CD4-positive, alpha-beta T cell (primary cell): ENCODE results near the gene STC2. TPM values are rescaled to one million over a fixed set of nuclear protein-coding genes. Genes with fewer than 3 reads are reported as not detected.

Experiments
- ATAC-seq: fragments of 200-7000 bp; cut with Tn5 transposase; one replicate; pipeline ENCODE4 v1.10.0; 2022; ENCODE audit warnings: mild to moderate bottlenecking; ENCODE audit not compliant: poor library complexity
- CTCF ChIA-PET: fragments of 350-600 bp; sonication (Branson Sonifier 250); formaldehyde crosslinking; loops from one replicate; lab custom pipeline; 2021; ENCODE audit warnings: antibody characterized with exemption, inconsistent platforms; lab: Charles Lee
- POLR2A ChIA-PET: fragments of 350-600 bp; sonication (Branson Sonifier 250); formaldehyde crosslinking; loops from one replicate; lab custom pipeline; 2021; ENCODE audit warnings: antibody characterized with exemption, inconsistent platforms; lab: Charles Lee
- DNase-seq, 14 experiments: peaks; one replicate each; pipeline ENCODE4 v3.0.0-alpha.2; 2013 to 2020; ENCODE audit warnings: mixed read lengths in 2 of 14
- H3K27ac ChIP-seq, 2 donors: one replicate each; pipeline versions ENCODE4 v1.5.1 to v1.7.0; 2013; ENCODE audit warnings: low read length in 2 of 2, low read depth in 1 of 2, mild to moderate bottlenecking in 1 of 2
- H3K27me3 ChIP-seq, 2 experiments: 1 replicate in 1 of 2; 2 replicates in 1 of 2; pipeline versions ENCODE4 v1.6.1 to v1.7.0; 2013; ENCODE audit warnings: low read length in 2 of 2, control low read depth in 1 of 2, mild to moderate bottlenecking in 1 of 2, moderate library complexity in 1 of 2; ENCODE audit not compliant: insufficient read depth in 2 of 2, control insufficient read depth in 1 of 2
- H3K36me3 ChIP-seq: one replicate; pipeline ENCODE4 v1.6.1; 2013; ENCODE audit warnings: low read length, control low read depth; ENCODE audit not compliant: insufficient read depth
- H3K4me1 ChIP-seq: one replicate; pipeline ENCODE4 v1.6.1; 2013; ENCODE audit warnings: low read length, control low read depth; ENCODE audit not compliant: insufficient read depth
- H3K4me3 ChIP-seq: one replicate; pipeline ENCODE4 v1.5.1; 2013; ENCODE audit warnings: mild to moderate bottlenecking, low read length, moderate library complexity
- H3K9me3 ChIP-seq, 2 experiments: 1 replicate in 1 of 2; 2 replicates in 1 of 2; pipeline versions ENCODE4 v1.6.1 to v1.7.0; 2013; ENCODE audit warnings: low read length in 2 of 2, mild to moderate bottlenecking in 2 of 2, control low read depth in 1 of 2, moderate library complexity in 1 of 2; ENCODE audit not compliant: control insufficient read depth in 1 of 2, insufficient read depth in 1 of 2
- H3K27ac Mint-ChIP-seq: one replicate; pipeline ENCODE4 v1.8.0; 2020; ENCODE audit warnings: mixed read lengths
- H3K27me3 Mint-ChIP-seq: one replicate; pipeline ENCODE4 v1.8.0; 2021; ENCODE audit warnings: mixed read lengths
- H3K36me3 Mint-ChIP-seq: one replicate; pipeline ENCODE4 v1.8.0; 2021; ENCODE audit warnings: low read depth, mixed read lengths
- H3K4me1 Mint-ChIP-seq: one replicate; pipeline ENCODE4 v1.8.0; 2021; ENCODE audit warnings: low read depth, mixed read lengths
- H3K4me3 Mint-ChIP-seq: one replicate; pipeline ENCODE4 v1.8.0; 2020; ENCODE audit warnings: mild to moderate bottlenecking, mixed read lengths
- H3K9me3 Mint-ChIP-seq: one replicate; pipeline ENCODE4 v1.8.0; 2020; ENCODE audit warnings: mixed read lengths
- intact Hi-C, 2 experiments: fragments of 100-400 bp; cut with DNase I in 1 of 2; cut with micrococcal nuclease in 1 of 2; formaldehyde crosslinking; loops; one replicate each; pipeline versions ENCODE4 v1.15.1 to v1.9.0; 2023 to 2025; cut with DNase I, micrococcal nuclease
- total RNA-seq, 174 experiments: library from RNA in 2 of 174; stranded (reverse) in 2 of 174; gene quantifications; one replicate each; pipeline ENCODE4 v1.2.3 and lab custom pipeline; 2021 to 2026
- TF ChIP-seq, protein P1 (sequence below): fragments of 200-600 bp; IDR thresholded peaks from one replicate; pipeline ENCODE4 v1.8.0; 2022; ENCODE audit warnings: antibody characterized with exemption, mild to moderate bottlenecking

STC2 gene
- total RNA-seq, 2 experiments from 2014 or later: not detected

DNA sequence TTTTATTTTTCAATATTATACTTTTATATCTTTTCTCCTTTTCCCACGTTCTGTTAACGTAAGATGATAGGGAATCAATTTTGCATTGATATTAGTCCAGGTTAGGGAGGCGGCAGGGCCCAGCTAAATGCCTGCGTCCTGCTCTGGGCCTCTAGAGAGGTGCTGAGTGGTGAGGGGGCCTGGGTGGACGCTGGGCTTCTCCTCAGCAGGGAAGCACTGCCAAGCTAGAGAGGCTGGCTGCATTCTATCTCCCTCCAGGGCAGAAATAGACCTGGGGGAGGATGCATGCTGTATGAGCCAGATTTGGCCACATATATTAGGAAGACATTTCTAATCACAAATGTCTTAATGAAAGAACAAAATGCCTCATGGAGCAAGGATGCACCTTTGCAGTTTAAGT is 49.6 kb downstream of the STC2 start:
- DNase-seq (no peak), ATAC-seq (no peak)
- H3K27me3 Mint-ChIP-seq: peaks cover 76% of the 10 kb centered on the region
- Histone ChIP-seq H3K4me3 (no peak overlapping the region), H3K9me3 (peaks cover 0 to 10% of the 10 kb centered on the region in 2 experiments), H3K4me1 (peaks cover 5% of the 10 kb centered on the region), H3K36me3 (no peaks in the 10 kb centered on the region), H3K27ac (no peak overlapping the region), H3K27me3 (peaks cover 15 to 33% of the 10 kb centered on the region in 2 experiments)
- H3K27ac Mint-ChIP-seq: no peak overlapping the region
- no peaks in the 10 kb centered on the region for H3K36me3 Mint-ChIP-seq
- no peak overlapping the region for H3K4me3 Mint-ChIP-seq
- ChIA-PET CTCF (no interaction called here), POLR2A (no interaction called here)
- H3K9me3 Mint-ChIP-seq: no peaks in the 10 kb centered on the region
- intact Hi-C loops: no loop called here
- TF ChIP-seq, protein P1, sequence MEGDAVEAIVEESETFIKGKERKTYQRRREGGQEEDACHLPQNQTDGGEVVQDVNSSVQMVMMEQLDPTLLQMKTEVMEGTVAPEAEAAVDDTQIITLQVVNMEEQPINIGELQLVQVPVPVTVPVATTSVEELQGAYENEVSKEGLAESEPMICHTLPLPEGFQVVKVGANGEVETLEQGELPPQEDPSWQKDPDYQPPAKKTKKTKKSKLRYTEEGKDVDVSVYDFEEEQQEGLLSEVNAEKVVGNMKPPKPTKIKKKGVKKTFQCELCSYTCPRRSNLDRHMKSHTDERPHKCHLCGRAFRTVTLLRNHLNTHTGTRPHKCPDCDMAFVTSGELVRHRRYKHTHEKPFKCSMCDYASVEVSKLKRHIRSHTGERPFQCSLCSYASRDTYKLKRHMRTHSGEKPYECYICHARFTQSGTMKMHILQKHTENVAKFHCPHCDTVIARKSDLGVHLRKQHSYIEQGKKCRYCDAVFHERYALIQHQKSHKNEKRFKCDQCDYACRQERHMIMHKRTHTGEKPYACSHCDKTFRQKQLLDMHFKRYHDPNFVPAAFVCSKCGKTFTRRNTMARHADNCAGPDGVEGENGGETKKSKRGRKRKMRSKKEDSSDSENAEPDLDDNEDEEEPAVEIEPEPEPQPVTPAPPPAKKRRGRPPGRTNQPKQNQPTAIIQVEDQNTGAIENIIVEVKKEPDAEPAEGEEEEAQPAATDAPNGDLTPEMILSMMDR: no peak
- no peaks in the 10 kb centered on the region for H3K4me1 Mint-ChIP-seq

DNA sequence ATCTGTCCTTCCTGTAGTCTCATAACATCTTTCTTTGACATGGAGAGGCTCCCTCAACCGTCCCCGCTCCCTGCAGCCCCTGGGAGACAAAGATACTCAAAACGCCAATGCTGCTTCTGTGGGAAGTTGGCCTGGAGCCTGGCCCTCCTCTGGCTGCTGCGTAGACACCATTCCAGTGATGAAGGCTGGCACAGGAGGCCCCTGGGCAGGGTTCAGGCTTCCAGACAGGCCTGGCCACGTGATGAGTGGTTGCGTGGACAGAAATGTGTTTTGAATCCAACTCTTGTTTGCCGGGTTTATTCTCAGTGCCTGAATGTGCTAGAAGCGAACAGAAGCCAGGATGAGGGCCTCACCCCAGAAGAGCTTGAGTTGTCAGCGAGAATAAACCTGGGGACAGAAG is 50.0 kb downstream of the STC2 start:
- TF ChIP-seq, protein P1: no peak
- ChIA-PET POLR2A (no interaction called here), CTCF (no interaction called here)
- no peak overlapping the region for H3K4me3 Mint-ChIP-seq
- Histone ChIP-seq H3K27me3 (peaks cover 11 to 33% of the 10 kb centered on the region in 2 experiments), H3K36me3 (no peaks in the 10 kb centered on the region), H3K4me1 (peaks cover under 1% of the 10 kb centered on the region), H3K9me3 (peaks cover 0 to 5% of the 10 kb centered on the region in 2 experiments), H3K4me3 (no peak overlapping the region), H3K27ac (no peak overlapping the region)
- ATAC-seq (no peak), DNase-seq (no peak)
- no peak overlapping the region for H3K27ac Mint-ChIP-seq
- peaks cover 73% of the 10 kb centered on the region for H3K27me3 Mint-ChIP-seq
- H3K9me3 Mint-ChIP-seq: no peaks in the 10 kb centered on the region
- intact Hi-C loops: no loop called here
- H3K36me3 Mint-ChIP-seq: no peaks in the 10 kb centered on the region
- no peaks in the 10 kb centered on the region for H3K4me1 Mint-ChIP-seq

DNA sequence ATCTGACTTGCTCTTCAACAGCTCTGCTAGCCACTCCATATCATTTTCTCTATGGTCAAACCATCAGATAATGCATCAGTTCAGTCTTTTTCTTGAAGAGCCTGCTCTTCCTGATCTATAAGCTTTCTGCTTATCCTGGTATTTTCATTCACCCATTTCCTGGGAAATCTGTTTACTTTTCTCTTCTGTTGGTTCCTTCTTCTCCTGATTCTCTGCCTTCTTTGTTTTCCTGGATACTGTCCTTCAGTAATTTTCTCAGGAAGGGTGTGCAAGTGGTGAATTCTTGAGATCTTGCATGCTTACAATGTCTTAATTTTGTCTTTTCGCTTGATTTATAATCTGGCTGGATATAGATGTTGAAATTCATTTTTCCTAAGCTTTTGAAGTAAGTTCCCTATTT is 53.4 kb downstream of the STC2 start:
- Mint-ChIP-seq H3K4me1 (no peaks in the 10 kb centered on the region), H3K36me3 (no peaks in the 10 kb centered on the region), H3K9me3 (no peaks in the 10 kb centered on the region), H3K4me3 (no peak overlapping the region), H3K27ac (no peak overlapping the region), H3K27me3 (peaks cover 63% of the 10 kb centered on the region)
- ChIA-PET POLR2A (no interaction called here), CTCF (no interaction called here)
- intact Hi-C loops: no loop called here
- TF ChIP-seq, protein P1: no peak
- Histone ChIP-seq H3K36me3 (no peaks in the 10 kb centered on the region), H3K27ac (no peak overlapping the region), H3K9me3 (no peaks in the 10 kb centered on the region), H3K4me1 (no peaks in the 10 kb centered on the region), H3K27me3 (peaks cover 8 to 19% of the 10 kb centered on the region in 2 experiments), H3K4me3 (no peak overlapping the region)
- no peak for ATAC-seq
- DNase-seq: no peak
